Activated CD8-positive, alpha-beta memory T cell treated with anti-CD3 and anti-CD28 coated beads, Interleukin-2, amount 50 U/mL, for 24 hours (primary cell): ENCODE data around the gene ARPP19.
"Not testable (repeated sequence)": the region's sequence is repeated elsewhere in the genome, so short reads cannot be mapped to it uniquely, and the experiment has no call there.

ENCODE experiments used
- DNase-seq: peaks from one replicate; pipeline ENCODE4 v3.0.0-alpha.2; 2020; ENCODE audit errors: extremely low read depth

Gene ARPP19, protein sequence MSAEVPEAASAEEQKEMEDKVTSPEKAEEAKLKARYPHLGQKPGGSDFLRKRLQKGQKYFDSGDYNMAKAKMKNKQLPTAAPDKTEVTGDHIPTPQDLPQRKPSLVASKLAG

DNA sequence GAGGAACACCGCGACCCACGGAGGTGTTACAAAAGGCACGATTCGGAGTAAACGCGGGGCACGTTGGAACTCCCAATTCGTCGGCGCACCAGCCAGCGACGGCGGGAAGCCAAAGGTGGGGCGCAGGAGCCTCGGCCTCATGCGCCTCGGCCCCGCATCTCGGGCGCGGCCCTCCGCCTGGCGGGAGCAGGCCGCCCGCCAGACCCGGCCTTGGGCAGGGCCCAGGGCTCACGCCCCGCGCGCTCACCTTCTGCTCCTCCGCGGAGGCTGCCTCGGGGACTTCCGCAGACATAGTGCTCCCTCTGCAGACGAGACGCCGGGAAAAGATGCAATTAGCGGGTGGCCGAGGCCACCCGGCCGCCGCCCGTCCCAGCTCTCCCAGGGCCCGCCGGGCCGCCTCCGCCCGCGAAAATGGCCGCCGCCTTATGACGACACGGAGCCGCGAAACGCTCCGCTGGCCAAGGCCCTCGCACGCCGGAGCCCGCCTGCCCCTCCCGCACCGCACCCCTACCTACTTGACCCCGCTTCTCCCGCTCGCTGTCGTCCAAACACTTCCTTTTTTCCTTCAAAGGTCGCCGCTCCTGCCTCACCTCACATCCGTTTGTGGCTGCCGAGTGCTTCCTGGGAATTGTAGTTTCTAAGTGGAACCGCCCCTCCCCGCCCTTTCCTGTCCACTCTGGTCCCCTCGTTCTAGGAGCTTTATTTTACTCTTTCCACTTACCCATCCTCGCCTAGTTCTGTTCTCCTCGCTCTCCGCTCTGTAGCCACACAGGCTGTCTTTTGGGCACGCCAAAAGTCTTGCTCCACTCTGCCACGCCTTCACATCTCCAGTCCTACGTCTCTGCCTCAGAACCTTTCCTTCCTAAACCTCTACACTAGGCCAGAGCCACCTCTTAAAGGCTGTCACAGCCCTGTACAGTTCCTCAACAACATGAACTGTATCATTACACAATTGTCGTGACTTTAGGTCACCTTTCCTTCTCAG lies at the start of gene ARPP19:
Gene ARPP19 (minus strand): TSS at position 430 of the 985 bp plus-strand sequence. CDS start 138 bp downstream, at position 292.
- peak; percentile 60 for DNase-seq

DNA sequence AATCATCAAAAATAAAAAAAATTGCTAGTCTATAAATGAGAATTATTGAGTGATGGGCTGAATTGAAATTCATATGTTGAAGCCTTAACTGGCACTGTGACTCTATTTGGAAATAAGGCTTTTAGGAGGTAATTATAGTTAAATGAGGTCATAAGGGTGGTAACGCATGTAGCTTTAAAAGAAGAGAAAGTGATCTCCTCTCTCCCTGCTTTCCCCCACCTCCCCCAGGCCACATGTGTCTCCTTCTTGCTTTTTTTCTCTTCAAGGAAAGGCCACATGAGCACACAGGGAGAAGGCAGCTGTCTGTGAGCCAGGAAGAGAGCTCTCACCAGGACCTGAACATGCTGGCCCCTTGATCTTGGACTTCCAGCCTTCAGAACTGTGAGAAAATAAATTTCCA lies 48.2 kb upstream of the ARPP19 start:
- DNase-seq: no peak

DNA sequence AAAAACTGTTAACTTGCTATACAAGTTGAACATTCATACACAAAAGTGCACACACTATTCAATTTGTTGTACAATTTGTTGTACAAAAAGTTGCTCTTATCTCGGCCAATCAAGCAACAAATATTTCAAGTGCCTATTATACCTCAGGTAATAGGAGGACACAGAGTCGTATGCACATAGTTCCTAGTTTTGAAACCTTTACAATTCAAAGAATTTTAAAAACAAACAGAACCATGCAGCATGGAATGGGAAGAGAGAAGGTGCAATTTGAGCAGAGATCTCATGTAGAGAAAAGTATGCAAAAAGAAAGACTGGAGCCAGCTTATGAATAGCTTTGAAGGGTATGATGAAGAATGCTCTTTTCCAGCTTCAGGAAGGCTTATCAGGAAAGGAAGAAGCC lies 46.5 kb upstream of the ARPP19 start:
- DNase-seq: no peak

DNA sequence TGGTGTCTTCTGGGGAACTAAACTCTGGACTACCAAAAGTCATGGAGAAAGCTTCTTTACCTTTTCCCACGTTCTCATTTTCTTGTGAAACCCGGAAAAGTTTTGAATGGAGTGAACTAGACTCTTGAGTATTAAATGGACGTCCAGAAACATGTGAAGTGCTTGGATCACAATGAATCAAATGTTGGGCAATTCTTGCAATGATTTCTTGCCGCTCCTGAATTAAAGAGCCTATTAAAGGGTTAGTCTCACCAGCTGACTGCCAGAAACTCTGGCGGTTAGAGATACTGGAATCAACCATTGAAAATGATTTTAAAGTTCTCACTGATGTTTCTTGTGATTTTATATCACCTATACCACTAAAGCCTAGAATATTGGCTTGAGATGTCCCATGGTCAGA lies 40.8 kb upstream of the ARPP19 start:
- DNase-seq: no peak

DNA sequence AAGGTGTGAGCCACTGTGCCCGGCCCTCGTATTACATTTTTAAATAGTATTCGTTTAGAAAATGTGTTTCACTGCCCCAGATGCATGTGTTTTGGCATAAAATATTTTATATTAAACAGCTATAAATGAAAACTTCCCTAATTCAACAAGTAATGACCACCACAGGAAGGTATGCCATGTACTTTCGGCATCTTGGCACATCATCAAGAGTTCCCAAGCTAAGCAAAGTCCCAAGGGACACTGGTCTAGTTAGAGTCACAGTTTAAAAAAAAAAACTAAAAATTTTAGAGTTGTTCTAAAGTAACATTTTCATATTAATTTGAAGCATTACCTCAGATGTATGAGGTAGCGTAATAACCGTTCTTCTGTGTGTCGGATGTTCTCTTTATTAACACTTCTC lies 15.6 kb upstream of the ARPP19 start:
- DNase-seq: no peak

DNA sequence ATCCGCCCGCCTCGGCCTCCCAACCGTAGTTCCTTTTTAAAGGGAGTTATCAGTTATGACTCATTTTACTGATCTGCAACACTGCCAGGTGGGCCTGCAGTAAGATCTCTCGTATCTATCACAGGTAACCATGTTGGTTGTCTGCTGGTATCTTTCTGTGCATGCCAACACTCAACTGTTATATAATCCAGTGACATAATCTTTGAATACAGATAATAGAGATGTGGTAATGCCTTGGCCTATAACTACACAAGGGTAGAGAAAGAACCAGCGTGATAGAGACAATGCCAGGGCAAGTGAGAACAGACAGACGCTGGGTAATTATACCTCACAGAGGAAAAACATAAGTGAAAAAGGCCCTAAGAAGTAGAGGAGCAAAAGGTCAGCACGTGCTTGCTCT lies 11.0 kb upstream of the ARPP19 start:
- DNase-seq: no peak

DNA sequence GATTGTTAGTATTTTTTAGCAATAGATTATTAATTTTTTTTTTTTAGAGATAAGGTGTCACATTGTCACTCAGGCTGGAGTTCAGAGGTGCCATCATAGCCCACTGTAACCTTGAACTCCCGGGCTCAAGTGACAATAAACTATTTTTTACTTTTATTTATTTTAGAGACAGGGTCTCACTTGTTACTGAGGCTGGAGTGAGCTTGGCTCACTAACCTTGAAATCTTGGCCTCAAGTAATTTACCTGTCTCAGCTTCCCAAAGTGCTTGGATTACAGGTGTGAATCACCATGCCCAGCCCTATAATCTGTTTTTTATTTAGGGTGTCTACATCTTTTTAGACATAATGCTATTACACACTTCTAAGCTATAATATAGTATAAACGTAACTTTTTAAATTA lies 7.9 kb upstream of the ARPP19 start:
- DNase-seq: no peak

DNA sequence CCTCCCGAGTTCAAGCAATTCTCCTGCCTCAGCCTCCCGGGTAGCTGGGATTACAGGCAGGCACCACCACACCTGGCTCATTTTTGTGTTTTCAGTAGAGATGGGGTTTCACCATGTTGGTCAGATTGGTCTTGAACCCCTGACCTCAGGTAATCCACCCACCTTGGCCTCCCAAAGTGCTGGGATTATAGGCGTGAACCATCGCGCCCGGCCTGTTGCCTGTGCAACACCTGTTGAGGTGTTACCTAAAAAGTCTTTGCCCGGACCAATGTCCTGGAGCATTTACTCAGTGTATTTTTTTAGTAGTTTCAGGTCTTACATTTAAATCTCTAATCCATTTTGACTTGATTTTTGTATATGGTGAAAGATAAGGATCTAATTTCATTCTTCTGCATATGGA lies 6.7 kb upstream of the ARPP19 start:
- not testable (repeated sequence) for DNase-seq

DNA sequence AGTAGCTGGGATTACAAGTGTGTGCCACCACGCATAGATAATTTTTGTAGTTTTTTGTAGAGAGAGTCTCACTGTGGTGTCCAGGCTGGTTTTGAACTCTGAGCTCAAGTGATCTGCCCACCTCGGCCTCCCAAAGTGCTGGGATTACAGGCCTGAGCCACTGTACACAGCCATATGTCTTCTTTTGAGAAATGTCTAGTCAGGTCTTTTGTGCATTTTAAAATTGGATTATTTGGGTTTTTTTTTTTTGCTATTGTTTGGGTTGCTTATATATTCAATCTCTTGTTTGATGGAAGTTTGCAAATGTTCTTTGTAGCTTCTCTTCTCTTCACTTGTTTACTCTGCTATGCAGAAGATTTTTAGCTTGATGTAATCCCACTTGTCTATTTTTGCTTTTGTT lies 6.2 kb upstream of the ARPP19 start:
- DNase-seq: no peak

DNA sequence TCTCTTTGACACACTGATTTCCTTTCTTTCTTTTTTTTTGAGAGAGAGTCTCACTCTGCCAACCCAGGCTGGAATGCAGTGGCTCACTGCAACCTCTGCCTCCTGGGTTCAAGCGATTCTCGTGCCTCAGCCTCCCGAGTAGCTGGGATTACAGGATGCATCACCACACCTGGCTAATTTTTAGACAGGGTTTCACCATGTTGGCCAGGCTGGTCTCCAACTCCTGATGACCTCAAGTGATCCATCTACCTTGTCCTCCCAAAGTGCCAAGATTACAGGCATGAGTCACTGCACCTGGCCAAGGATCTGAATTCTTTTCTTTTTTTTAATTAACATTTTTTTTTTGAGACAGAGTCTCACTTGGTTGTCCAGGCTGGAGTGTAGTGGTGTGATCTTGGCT lies 5.8 kb upstream of the ARPP19 start:
- not testable (repeated sequence) for DNase-seq

DNA sequence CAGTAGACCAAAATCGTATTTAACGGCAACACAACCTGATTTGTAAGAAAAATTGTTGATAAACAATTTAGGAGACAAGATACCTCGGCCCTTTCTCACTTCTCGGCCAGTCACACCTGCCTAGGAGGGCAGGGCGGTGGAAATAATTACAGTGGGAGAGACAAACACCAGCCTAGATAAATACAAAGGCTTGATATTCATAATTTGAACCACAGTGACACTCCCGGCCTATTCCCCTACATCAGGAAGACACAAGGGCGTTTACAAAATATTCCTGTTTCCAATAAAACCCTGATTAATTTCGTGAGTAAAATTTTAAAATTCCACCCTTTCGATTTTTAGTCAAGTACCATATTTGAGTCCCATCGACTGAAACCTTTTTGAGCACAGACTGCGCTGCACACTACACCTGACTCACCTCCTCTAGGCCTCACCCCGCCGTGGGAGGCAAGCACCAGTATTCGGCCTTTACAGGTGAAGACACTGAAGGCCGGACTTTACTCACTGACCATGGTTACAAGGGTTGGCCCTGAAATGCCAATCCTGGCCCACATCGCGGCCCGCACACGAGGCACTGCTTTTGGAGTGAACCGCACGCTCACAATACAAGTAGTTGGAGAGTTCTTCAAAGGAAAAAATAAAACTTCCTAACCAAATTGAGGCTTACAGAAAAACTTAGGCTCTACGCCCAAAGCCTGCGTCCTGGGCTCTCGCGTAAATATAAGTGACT lies 794 bp downstream of the ARPP19 start:
- peak; percentile 17 for DNase-seq

DNA sequence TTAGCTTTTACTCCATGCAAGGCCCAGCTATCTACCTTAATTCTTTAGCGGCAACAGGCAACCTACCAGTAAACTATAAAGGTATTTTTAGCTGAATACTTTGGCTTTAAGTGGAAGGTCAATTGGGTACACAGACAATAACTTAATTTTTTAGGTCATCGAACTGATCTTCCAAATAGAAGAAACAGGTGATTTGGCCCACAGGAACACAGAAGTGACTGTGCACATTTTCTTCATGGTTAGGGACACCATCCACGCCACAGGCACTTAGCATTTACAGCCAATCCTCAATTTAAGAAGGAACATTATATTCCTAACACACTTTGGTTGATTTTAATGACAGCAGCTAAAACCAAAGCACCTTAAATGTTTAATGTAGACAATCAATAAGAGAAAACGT lies 1.9 kb downstream of the ARPP19 start:
- DNase-seq: no peak

DNA sequence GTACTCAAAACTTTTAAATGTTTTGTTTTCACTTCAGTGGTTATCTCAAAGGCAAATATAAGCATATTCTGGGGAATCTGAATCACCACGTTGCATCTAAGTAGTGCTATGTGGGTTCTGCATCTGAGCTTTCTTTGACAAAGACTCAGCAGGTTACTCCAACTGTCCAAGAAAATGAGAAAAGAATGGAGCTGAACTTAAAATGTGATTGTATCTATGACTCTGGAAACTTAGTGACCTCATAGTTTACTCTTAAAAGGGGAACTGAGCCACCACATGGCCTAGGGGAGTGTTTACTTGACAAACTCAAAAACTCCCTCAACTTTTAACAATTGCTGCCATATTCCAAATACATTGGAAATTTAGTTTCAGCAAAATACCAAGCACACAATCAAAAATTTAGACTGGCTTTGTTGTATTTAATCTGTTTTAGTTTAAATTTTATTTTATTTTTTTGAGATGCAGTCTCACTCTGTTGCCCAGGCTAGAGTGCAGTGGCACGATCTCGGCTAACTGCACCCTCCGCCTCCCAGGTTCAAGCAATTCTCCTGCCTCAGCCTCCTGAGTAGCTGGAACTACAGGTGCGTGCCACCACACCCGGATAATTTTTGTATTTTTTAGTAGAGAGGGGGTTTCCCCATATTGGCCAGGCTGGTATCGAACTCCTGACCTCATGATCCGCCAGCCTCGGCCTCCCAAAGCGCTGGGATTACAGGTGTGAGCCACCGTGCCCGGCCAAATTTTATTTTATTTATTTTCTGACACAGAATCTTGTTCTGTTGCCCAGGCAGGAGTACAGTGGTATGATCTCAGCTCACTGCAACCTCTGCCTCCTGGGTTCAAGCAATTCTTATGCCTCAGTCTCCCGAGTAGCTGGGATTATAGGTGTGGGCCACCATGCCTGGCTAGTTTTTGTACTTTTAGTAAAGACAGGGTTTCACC lies 3.1 kb downstream of the ARPP19 start:
- not testable (repeated sequence) for DNase-seq

DNA sequence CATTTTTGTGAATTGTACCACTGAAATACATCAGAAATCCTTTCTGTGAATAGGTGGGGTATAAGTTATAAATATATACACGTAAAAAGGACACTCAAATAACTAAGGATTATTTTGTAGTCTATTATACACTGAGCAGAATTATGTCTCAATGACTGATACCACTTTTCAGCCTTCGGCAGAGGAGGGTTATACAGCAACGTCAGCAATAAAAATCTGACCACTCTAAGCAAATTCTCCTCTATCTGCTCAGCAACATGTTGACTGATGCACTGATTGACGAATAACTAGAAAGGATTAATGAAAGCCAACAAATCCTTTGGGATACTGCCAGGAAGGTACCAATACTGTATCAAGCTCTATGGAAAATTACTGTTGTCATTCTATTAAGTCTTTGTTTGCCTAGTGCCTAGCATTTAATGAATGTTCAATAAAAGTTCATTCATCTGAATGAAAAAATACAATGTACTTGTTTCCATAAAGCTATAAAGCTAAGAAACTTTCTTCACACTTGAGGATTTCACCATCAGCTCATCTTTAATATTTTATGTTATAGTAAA lies 5.2 kb downstream of the ARPP19 start:
- no peak for DNase-seq

DNA sequence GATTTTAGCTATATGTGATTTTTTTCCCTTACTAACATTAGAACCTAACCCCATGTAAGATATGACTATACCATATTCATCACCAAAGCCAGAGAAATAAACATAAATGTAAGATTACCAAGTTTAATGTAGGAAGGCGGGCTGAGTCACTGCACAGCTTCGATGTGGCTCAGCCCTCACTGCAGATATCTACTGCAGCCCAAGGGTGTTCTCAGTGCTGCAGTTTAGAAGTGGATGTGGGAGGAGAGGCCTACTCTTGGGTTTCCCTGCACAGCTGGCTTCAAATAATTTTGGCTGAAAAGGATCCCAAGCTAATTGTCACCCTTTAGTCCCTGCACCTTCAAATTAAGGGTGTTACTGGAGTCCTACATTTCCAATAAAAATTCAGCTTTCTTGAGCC lies 9.3 kb downstream of the ARPP19 start:
- DNase-seq: peak; percentile 29

DNA sequence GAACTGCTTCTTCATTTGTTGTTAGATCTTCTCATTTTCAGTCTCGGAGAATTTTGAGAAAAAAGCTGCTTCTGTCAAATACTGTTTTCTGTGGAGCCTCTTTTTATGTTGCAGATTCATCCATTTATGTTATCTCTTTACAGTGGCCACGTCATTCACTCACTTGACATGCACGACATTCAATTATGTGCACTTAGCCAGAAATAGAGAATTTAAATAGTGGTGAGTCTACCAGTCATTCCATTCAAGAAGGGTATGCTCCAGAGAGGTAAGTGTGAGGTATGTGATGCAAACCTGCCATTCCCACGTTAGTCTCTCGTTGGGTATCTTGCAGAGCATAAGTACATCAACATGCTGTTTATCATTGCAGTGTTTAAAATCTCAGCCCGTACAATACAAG lies 9.8 kb downstream of the ARPP19 start:
- DNase-seq: no peak

DNA sequence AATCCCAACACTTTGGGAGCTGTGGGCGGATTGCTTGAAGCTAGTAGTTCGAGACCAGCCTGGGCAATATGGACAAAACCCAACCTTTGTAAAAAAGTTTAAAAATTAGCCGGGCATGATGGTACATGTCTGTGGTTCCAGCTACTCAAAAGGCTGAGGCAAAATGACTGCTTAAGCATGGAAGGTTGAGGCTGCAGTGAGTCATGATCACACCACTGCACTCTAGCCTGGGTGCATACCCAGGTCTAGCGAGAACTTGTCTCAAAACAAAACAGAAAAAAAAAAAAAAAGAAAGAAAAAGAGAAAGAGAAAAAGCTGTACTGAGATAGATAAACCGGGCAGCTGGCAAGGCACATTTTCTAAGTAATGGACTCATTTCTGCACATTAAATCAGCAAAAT lies 10.6 kb downstream of the ARPP19 start:
- DNase-seq: peak; percentile 10

DNA sequence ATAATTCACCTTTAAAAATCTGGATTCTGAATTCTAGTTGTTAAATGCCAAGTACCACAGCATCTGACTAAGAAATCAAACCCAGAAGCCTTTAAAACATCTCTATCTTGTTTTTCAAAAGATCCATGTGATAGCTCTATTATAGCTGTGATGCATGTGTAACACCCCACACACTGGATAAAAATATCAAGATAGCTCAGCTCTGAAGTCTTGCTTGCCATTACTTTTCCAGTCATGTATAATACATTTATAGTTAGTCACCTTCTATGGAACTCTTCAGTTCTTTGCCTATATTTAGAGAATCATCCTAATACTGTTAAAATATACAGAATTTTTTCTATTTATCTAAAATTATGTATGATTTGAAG lies 11.6 kb downstream of the ARPP19 start:
- no peak for DNase-seq

DNA sequence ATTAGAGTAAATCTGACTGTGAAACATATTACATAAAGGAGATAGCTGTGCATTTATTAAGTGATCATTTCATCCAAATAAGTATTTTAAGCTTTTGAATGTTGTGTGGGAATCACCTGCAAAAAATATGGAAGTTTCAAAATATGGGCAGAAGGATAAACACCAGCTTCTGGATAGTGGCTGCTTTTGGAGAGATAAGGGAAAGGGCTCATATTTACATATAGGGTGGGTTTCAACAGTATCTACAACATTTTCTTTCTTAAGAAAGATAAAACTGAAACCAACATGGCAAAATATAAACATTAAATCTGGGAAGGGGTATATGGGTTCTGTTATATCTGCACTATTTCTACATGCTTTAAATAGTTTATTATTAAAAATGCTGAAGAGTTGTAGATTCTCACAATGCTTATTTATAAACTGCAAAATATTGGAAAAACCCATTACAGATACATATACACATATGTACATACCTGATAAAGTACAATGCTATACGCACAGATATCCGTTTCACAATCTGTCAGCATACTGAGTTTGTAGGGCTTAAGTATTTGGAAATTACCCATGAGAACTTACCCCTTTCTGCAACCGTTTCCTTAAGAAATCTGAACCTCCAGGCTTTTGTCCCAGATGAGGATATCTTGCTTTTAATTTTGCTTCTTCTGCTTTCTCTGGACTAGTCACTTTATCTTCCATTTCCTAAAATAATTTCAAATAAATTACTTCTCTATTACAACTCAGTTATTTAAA lies 12.1 kb downstream of the ARPP19 start:
- DNase-seq: no peak

DNA sequence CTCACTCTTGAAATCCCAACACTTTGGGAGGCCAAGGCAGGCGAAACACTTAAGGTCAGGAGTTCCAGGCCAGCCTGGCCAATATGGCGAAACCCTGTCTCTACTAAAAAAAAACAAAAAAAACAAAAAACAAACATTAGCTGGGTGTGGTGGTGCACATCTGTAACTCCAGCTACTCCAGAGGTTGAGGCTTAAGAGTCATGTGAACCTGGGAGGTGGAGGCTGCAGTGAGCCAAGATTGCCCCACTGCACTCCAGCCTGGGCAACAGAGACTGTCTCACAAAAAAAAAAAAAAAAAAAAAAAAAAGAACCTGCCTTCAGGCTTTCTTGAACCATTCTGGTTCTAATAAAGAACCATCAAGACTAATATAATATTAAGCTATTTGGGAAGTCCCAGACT lies 16.5 kb downstream of the ARPP19 start:
- no peak for DNase-seq

DNA sequence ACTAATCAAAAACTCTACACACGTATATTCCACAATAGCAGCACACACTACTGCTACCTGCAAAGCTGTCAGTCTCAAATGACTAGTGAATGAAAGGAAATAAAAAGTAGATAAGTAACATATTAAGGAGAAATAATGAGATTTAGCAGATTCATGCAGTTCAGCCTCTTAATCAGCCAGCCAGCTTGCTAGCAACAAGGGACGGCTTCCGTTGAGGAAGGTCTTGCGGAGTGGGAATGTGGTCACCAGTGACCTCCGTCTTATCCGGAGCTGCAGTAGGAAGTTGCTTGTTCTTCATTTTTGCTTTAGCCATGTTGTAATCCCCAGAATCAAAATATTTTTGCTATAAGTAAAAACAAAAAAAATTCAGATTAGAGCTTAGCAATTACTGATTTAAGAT lies 17.1 kb downstream of the ARPP19 start:
- DNase-seq: no peak
